Endothelial cell of umbilical vein (primary cell): ENCODE measurements around the gene RAMP1. TPM values are rescaled to one million over a fixed set of nuclear protein-coding genes. Genes with fewer than 3 reads are reported as not detected.

Experiments used
- BruUV-seq: library from RNA; stranded (reverse); fragments of 400-500 nt; replicated peaks from 2 replicates; lab custom pipeline; 2021; lab: Mats Ljungman, UMichigan
- CTCF ChIA-PET: fragments of 300-600, 350-600 bp; sonication (Branson Sonifier 250); formaldehyde crosslinking; loops from one replicate; lab custom pipeline; 2021; ENCODE audit warnings: antibody characterized with exemption, inconsistent platforms; lab: Charles Lee
- POLR2A ChIA-PET: fragments of 300-600, 350-600 bp; sonication (Branson Sonifier 250); formaldehyde crosslinking; loops from one replicate; lab custom pipeline; 2021; ENCODE audit warnings: antibody characterized with exemption, inconsistent platforms; lab: Charles Lee
- DNase-seq: peaks from one replicate; pipeline ENCODE4 v3.0.0-alpha.2; 2011; ENCODE audit warnings: low read depth, low spot score
- FAIRE-seq: peaks from 2 replicates; lab custom pipeline; 2011; peaks lifted over from hg19 to GRCh38; lab: Jason Lieb, UNC
- H2AFZ ChIP-seq: 2 replicates; pipeline ENCODE4 v1.6.0; 2012; ENCODE audit warnings: low read depth, low read length, control low read depth, inconsistent platforms
- H3K27ac ChIP-seq: 2 replicates; pipeline ENCODE4 v1.5.1; 2011; ENCODE audit warnings: low read depth, mild to moderate bottlenecking, control low read depth, low read length, moderate library complexity; ENCODE audit not compliant: insufficient read depth
- H3K27me3 ChIP-seq, 2 experiments: 2 replicates each; pipeline versions ENCODE4 v1.6.0 to v1.6.1; 2011; ENCODE audit warnings: low read length in 2 of 2, mixed read lengths in 1 of 2; ENCODE audit not compliant: control insufficient read depth in 2 of 2, insufficient read depth in 2 of 2
- H3K36me3 ChIP-seq, 2 experiments: 2 replicates in 1 of 2; 3 replicates in 1 of 2; pipeline ENCODE4 v1.5.1; 2011; ENCODE audit warnings: low read length in 2 of 2, mild to moderate bottlenecking in 1 of 2, moderate library complexity in 1 of 2; ENCODE audit not compliant: control insufficient read depth in 2 of 2, insufficient read depth in 2 of 2; ENCODE audit errors: extremely low read depth in 1 of 2
- H3K4me1 ChIP-seq: 3 replicates; pipeline ENCODE4 v1.5.1; 2011; ENCODE audit warnings: mild to moderate bottlenecking, low read length; ENCODE audit not compliant: control insufficient read depth, insufficient read depth; ENCODE audit errors: extremely low read depth
- H3K4me2 ChIP-seq: 2 replicates; pipeline ENCODE4 v1.6.1; 2011; ENCODE audit warnings: low read length, control low read depth, mixed read lengths; ENCODE audit not compliant: insufficient read depth
- H3K4me3 ChIP-seq, 3 experiments: fragments of 200-600 bp in 1 of 3; sonication (generic), shearing (Covaris generic) in 1 of 3; replicated peaks in 1 of 3; 2 replicates each; pipeline ENCODE4 v1.5.1; 2011 to 2016; ENCODE audit warnings: control low read depth in 3 of 3, low read length in 3 of 3, mild to moderate bottlenecking in 2 of 3, inconsistent platforms in 1 of 3, low read depth in 1 of 3, moderate library complexity in 1 of 3; ENCODE audit not compliant: insufficient read depth in 1 of 3
- H3K79me2 ChIP-seq: 2 replicates; pipeline ENCODE4 v1.6.0; 2012; ENCODE audit warnings: low read length, inconsistent platforms; ENCODE audit not compliant: control insufficient read depth, insufficient read depth
- H3K9ac ChIP-seq: replicated peaks from 2 replicates; pipeline ENCODE3; 2011; ENCODE audit warnings: low read length, control low read depth; ENCODE audit not compliant: insufficient read depth; ENCODE audit errors: extremely low read depth
- H3K9me1 ChIP-seq: replicated peaks from 3 replicates; pipeline ENCODE4 v1.6.0; 2011; ENCODE audit warnings: mild to moderate bottlenecking, low read length; ENCODE audit not compliant: control insufficient read depth, insufficient read depth; ENCODE audit errors: extremely low read depth
- H3K9me3 ChIP-seq: replicated peaks from 2 replicates; pipeline ENCODE4 v1.5.1; 2012; ENCODE audit warnings: low read length, inconsistent platforms; ENCODE audit not compliant: control insufficient read depth, insufficient read depth
- H4K20me1 ChIP-seq: replicated peaks from 2 replicates; pipeline ENCODE3; 2011; ENCODE audit warnings: mild to moderate bottlenecking, low read length; ENCODE audit not compliant: control insufficient read depth, insufficient read depth; ENCODE audit errors: extremely low read depth
- CTCF ChIP-seq, 2 donors: IDR thresholded peaks; 1 replicate in 1 of 2; 2 replicates in 1 of 2; pipeline ENCODE4 v1.5.1; 2011; ENCODE audit warnings: low read length in 2 of 2, mild to moderate bottlenecking in 2 of 2, moderate library complexity in 2 of 2, control low read depth in 1 of 2, inconsistent platforms in 1 of 2, low read depth in 1 of 2; ENCODE audit not compliant: insufficient read depth in 1 of 2; ENCODE audit errors: extremely low read depth in 1 of 2
- EZH2 ChIP-seq: IDR thresholded peaks from 2 replicates; pipeline ENCODE4 v1.6.1; 2012; ENCODE audit warnings: borderline replicate concordance, low read depth, mild to moderate bottlenecking, moderate library complexity, low read length, inconsistent platforms; ENCODE audit not compliant: severe bottlenecking
- FOS ChIP-seq: IDR thresholded peaks from 2 replicates; pipeline ENCODE4 v1.6.1; 2011; ENCODE audit warnings: mild to moderate bottlenecking, low read length, moderate library complexity, borderline replicate concordance; ENCODE audit not compliant: insufficient read depth
- GATA2 ChIP-seq: IDR thresholded peaks from 2 replicates; pipeline ENCODE4 v1.7.0; 2011; ENCODE audit warnings: low read depth, mild to moderate bottlenecking, moderate library complexity, mixed read lengths, low read length; ENCODE audit not compliant: insufficient read length, insufficient read depth
- JUN ChIP-seq: IDR thresholded peaks from 2 replicates; pipeline ENCODE4 v1.6.1; 2011; ENCODE audit warnings: borderline replicate concordance, low read depth; ENCODE audit not compliant: insufficient read length, insufficient read depth
- MYC ChIP-seq: IDR thresholded peaks from one replicate; pipeline ENCODE4 v1.6.1; 2011; ENCODE audit warnings: mild to moderate bottlenecking, low read depth, low read length
- POLR2A ChIP-seq: IDR thresholded peaks from 2 replicates; pipeline ENCODE4 v1.6.1; 2012; ENCODE audit warnings: low read depth, mild to moderate bottlenecking, control low read depth, low read length
- POLR2AphosphoS5 ChIP-seq: IDR thresholded peaks from 2 replicates; pipeline ENCODE4 v1.6.1; 2012; ENCODE audit warnings: low read depth, mild to moderate bottlenecking, control low read depth, low read length, moderate library complexity; ENCODE audit not compliant: insufficient read depth
- dilution Hi-C: fragments of 300-500 bp; cut with MboI; formaldehyde crosslinking; loops from one replicate; pipeline ENCODE4 v1.15.0; 2019; ENCODE audit warnings: low sequenced_read_pairs; ENCODE audit not compliant: extremely low pct_ligation_motif_present
- intact Hi-C: fragments of 100-400 bp; cut with micrococcal nuclease; formaldehyde crosslinking; loops from one replicate; pipeline ENCODE4 v1.10.0; 2022
- polyA plus RNA-seq, 4 experiments: library from polyadenylated mRNA; depleted of rRNA in 3 of 4; stranded (reverse) in 3 of 4; unstranded in 1 of 4; fragments of >200 nt; gene quantifications; 2 replicates each; pipeline versions ENCODE4 v1.2.1 to v1.2.3, GENCODE V29; 2011 to 2012; ENCODE audit warnings: missing spikeins in 1 of 4
- total RNA-seq: library from RNA; stranded (reverse); gene quantifications from 2 replicates; pipeline ENCODE4 v1.2.3, GENCODE V29; 2021

The RAMP1 gene
- total and polyA plus RNA-seq, 2 donors (not counting 3 experiments of a cell fraction or from before 2014, with no cell fraction given) = 0.18 TPM; not detected in 1

DNA sequence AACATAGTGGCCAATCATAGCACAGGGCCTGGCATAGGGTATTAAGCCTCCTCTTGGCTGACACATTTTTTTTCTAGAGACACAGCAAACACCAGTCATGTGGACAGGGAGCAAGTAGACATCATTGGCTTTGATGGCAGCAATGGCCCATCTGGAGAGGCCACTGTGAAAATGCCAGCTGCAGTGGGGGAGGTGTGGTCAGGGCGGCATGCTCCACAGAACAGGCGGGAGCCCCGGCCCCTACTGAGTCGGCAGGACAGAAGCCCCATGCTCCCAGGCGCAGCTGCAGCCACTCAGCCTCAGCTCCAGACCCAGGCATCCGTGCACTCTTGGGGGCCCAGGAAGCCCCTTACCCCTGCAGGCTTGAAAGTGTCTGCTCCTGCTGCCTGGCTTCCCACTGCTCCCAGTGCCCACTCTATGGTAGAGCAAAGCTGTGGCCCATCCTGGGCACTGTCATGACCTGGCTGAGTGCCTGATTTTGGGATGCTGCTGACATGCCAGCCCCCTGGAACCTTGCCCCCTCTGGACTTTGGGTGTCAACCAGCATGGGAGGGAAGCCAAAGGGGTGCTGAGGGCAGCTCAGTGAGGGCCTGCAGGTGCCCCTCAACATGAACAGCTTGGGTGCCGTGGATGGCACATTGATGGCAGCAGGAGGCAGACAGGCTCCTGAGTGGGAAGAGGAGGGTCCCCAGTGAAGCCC lies 84.1 kb downstream of the RAMP1 start:
- Histone ChIP-seq H3K27me3 (peaks cover 2 to 7% of the 10 kb centered on the region in 2 experiments), H3K4me3 (no peak overlapping the region), H3K4me1 (peaks cover 16% of the 10 kb centered on the region), H2AFZ (no peak overlapping the region), H3K9ac (no peak overlapping the region), H3K36me3 (no peaks in the 10 kb centered on the region), H3K9me3 (no peaks in the 10 kb centered on the region), H3K79me2 (no peaks in the 10 kb centered on the region), H3K9me1 (no peaks in the 10 kb centered on the region), H3K27ac (no peak overlapping the region), H4K20me1 (no peaks in the 10 kb centered on the region), H3K4me2 (no peak overlapping the region)
- POLR2A ChIA-PET = no interaction called here
- FAIRE-seq = no peak
- intact Hi-C loops (no loop called here), dilution Hi-C loops (no loop called here)
- no peak for DNase-seq
- CTCF ChIA-PET = interaction anchor here (1.1 kb wide), 1 partner anchor 16 kb away, joined by 3 read pairs; no protein-coding TSS in a partner anchor
- no TSS peak for BruUV-seq
- TF ChIP-seq POLR2AphosphoS5 = no peak

DNA sequence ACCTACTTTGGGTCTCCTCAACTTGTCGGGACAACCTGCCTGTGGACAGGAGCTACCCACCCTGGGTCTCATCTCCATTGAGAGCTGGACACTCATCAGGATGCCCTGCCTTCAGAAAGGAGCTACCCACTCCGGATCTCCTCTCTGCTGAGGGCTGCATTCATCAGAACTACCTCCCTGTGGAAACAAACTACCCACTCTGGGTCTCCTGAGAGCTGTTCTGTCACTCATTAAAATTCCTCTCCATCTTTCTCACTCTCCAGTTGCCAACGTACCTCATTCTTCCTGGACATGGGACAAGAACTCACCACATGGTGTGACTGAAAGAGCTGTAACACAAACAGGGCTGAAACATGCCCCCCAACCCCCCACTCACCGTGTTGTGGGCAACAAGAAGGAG lies 84.9 kb downstream of the RAMP1 start:
- dilution Hi-C loops (no loop called here), intact Hi-C loops (no loop called here)
- CTCF ChIA-PET = no interaction called here
- TF ChIP-seq POLR2A (no peak), FOS (no peak), MYC (no peak), EZH2 (no peak), JUN (no peak), GATA2 (no peak), CTCF (IDR thresholded peaks at IDR 0.05; ENCODE audit: extremely low read depth in 1 of 2, insufficient read depth in 1 of 2, low read depth in 1 of 2, low read length in 2 of 2) (no peak), POLR2AphosphoS5 (no peak)
- H3K27ac ChIP-seq = no peak overlapping the region
- DNase-seq = no peak
- H3K36me3 ChIP-seq = no peaks in the 10 kb centered on the region
- peaks cover 16% of the 10 kb centered on the region for H3K4me1 ChIP-seq
- BruUV-seq = no TSS peak
- no peak overlapping the region for H3K4me2 ChIP-seq
- POLR2A ChIA-PET = no interaction called here
- no peaks in the 10 kb centered on the region for H3K79me2 ChIP-seq
- no peak overlapping the region for H3K9ac ChIP-seq
- no peaks in the 10 kb centered on the region for H3K9me1 ChIP-seq
- H3K9me3 ChIP-seq = no peaks in the 10 kb centered on the region
- H2AFZ ChIP-seq = no peak overlapping the region
- H3K27me3 ChIP-seq = peaks cover 2 to 6% of the 10 kb centered on the region in 2 experiments
- H3K4me3 ChIP-seq = no peak overlapping the region
- H4K20me1 ChIP-seq = no peaks in the 10 kb centered on the region
- no peak for FAIRE-seq
